Thyroid gland (tissue), 4 donors: ENCODE data around the gene ZNF506.

Experiments used
- POLR2A ChIP-seq, 2 donors: fragments of 450-650 bp; IDR thresholded peaks; one replicate each; pipeline ENCODE4 v1.6.1; 2017; ENCODE audit warnings: antibody characterized with exemption in 2 of 2, mild to moderate bottlenecking in 2 of 2, moderate library complexity in 1 of 2
- TF ChIP-seq, protein P1 (sequence below), 6 experiments: fragments of 200-600 bp in 3 of 6; fragments of 450-650 bp in 3 of 6; sonication (generic) in 3 of 6; IDR thresholded peaks; one replicate each; pipeline ENCODE4 v1.5.1; 2016 to 2019; ENCODE audit warnings: antibody characterized with exemption in 6 of 6, mild to moderate bottlenecking in 2 of 6, inconsistent platforms in 1 of 6, moderate library complexity in 1 of 6

GRCh38 chr19:19747357-19748220 is 74.0 kb downstream of the ZNF506 start:
- TF ChIP-seq, protein P1, sequence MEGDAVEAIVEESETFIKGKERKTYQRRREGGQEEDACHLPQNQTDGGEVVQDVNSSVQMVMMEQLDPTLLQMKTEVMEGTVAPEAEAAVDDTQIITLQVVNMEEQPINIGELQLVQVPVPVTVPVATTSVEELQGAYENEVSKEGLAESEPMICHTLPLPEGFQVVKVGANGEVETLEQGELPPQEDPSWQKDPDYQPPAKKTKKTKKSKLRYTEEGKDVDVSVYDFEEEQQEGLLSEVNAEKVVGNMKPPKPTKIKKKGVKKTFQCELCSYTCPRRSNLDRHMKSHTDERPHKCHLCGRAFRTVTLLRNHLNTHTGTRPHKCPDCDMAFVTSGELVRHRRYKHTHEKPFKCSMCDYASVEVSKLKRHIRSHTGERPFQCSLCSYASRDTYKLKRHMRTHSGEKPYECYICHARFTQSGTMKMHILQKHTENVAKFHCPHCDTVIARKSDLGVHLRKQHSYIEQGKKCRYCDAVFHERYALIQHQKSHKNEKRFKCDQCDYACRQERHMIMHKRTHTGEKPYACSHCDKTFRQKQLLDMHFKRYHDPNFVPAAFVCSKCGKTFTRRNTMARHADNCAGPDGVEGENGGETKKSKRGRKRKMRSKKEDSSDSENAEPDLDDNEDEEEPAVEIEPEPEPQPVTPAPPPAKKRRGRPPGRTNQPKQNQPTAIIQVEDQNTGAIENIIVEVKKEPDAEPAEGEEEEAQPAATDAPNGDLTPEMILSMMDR (IDR thresholded peaks at IDR 0.05): no peak
- no peak for TF ChIP-seq POLR2A (IDR thresholded peaks at IDR 0.05)
